ENCODE results near the gene SNTG2.

DNA sequence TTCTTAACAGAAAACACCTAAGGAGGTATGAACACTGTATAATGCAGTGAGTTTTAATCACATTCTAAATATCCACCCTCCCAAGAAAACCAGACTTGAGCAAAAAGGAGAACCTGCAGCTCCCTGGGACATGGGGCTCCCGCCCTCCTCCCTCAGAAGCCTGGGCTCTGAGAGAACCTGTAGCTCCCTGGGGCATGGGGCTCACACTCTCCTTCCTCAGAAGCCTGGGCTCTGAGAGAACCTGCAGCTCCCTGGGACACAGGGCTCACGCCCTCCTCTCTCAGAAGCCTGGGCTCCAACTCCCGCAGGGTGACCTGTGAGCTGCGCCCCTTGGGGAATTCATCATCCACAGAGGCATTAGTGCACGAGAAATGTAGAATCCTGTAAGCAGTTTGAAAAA is 222.9 kb downstream of the SNTG2 start:
- TF ChIP-seq, protein P1, sequence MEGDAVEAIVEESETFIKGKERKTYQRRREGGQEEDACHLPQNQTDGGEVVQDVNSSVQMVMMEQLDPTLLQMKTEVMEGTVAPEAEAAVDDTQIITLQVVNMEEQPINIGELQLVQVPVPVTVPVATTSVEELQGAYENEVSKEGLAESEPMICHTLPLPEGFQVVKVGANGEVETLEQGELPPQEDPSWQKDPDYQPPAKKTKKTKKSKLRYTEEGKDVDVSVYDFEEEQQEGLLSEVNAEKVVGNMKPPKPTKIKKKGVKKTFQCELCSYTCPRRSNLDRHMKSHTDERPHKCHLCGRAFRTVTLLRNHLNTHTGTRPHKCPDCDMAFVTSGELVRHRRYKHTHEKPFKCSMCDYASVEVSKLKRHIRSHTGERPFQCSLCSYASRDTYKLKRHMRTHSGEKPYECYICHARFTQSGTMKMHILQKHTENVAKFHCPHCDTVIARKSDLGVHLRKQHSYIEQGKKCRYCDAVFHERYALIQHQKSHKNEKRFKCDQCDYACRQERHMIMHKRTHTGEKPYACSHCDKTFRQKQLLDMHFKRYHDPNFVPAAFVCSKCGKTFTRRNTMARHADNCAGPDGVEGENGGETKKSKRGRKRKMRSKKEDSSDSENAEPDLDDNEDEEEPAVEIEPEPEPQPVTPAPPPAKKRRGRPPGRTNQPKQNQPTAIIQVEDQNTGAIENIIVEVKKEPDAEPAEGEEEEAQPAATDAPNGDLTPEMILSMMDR (IDR thresholded peaks at IDR 0.05; ENCODE audit: low read depth, low read length, poor library complexity, severe bottlenecking) = no peak
- no peak for TF ChIP-seq EZH2phosphoT487 (IDR thresholded peaks at IDR 0.05; ENCODE audit: borderline replicate concordance, low read length)

Data from DOHH2 (cell line).